HCT116 (cell line): ENCODE results near the gene CDHR1.

Experiments used
- ELF1 ChIP-seq: IDR thresholded peaks from 2 replicates; pipeline ENCODE4 v1.6.1; 2012; ENCODE audit warnings: low read depth, borderline replicate concordance
- EZH2 ChIP-seq: fragments of 200-600 bp; sonication (generic); IDR thresholded peaks from 2 replicates; pipeline ENCODE4 v1.6.1; 2017; ENCODE audit warnings: antibody characterized with exemption, mixed run types
- FOSL1 ChIP-seq: IDR thresholded peaks from 2 replicates; pipeline ENCODE4 v1.6.1; 2012; ENCODE audit warnings: low read depth
- JUND ChIP-seq: IDR thresholded peaks from 2 replicates; pipeline ENCODE4 v1.6.1; 2012
- POLR2A ChIP-seq: IDR thresholded peaks from 2 replicates; pipeline ENCODE4 v1.7.0; 2011; ENCODE audit warnings: borderline replicate concordance; ENCODE audit not compliant: insufficient read depth, insufficient read length; ENCODE audit errors: extremely low read depth
- POLR2AphosphoS5 ChIP-seq: IDR thresholded peaks from 2 replicates; pipeline ENCODE4 v1.6.1; 2011; ENCODE audit warnings: mild to moderate bottlenecking, low read depth, low read length, moderate library complexity
- SIN3A ChIP-seq: IDR thresholded peaks from 2 replicates; pipeline ENCODE4 v1.6.1; 2012; ENCODE audit warnings: low read depth
- SP1 ChIP-seq: IDR thresholded peaks from 2 replicates; pipeline ENCODE4 v1.6.1; 2012; ENCODE audit warnings: low read depth
- SRF ChIP-seq: IDR thresholded peaks from 2 replicates; pipeline ENCODE4 v1.6.1; 2012; ENCODE audit warnings: low read depth
- TCF7L2 ChIP-seq: IDR thresholded peaks from 2 replicates; pipeline ENCODE4 v1.7.0; 2011; ENCODE audit warnings: borderline replicate concordance, inconsistent platforms; ENCODE audit not compliant: insufficient read depth, insufficient read length; ENCODE audit errors: extremely low read depth
- ZFX ChIP-seq: fragments of 450-650 bp; IDR thresholded peaks from 2 replicates; pipeline ENCODE4 v1.6.1; 2017
- ZNF274 ChIP-seq: fragments of 200-500 bp; sonication (Bioruptor generic); IDR thresholded peaks from 2 replicates; pipeline ENCODE4 v1.6.1; 2014; ENCODE audit warnings: mild to moderate bottlenecking, low read depth, low read length, inconsistent platforms
- TF ChIP-seq, protein P1 (sequence below), 3 experiments: fragments of 200-600 bp in 1 of 3; sonication (generic) in 1 of 3; IDR thresholded peaks in 2 of 3; conservative IDR thresholded peaks in 1 of 3; 2 replicates each; pipeline ENCODE4 v1.5.1; 2012 to 2017; ENCODE audit warnings: low read depth in 2 of 3, low read length in 2 of 3, antibody characterized with exemption in 1 of 3, borderline replicate concordance in 1 of 3, control low read depth in 1 of 3, mild to moderate bottlenecking in 1 of 3, mixed read lengths in 1 of 3, mixed run types in 1 of 3, moderate library complexity in 1 of 3; ENCODE audit not compliant: insufficient read depth in 1 of 3

DNA sequence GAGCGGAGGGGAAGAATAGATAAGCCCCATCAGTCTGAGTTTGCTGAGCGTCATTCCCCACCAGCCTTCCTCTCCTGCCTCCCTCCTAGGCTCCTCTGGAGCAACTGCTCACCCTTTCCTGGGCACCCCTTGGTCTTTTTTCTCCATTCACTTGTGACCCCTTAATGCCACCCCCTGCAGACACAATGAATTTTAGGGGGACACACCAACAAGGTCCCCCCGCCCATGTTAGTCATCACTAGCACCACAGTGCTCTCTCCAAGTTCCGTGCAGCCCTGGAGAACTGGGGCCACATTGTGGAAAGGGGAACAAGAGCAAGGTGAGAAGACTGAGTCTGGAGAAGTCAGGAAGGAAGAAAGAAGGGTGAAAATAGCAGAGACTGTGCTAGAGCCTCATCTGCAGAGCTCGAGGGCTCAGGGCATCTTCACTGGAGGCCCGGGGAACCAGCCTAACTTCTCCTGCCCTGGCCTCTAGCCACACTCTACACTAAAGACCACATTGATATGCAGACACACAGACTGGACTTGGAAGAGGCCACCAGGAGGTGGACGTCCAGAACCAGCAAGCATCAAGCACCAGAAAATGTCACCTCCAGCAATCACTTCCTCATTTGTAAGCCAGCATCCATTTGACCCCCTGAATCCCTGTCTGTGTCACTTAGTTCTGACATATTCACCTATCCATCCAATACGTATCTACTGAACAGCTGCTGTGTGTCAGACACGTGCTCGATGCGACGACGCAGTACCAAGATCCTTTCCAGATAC, 68.0 kb downstream of the CDHR1 start:
- TF ChIP-seq POLR2A (no peak), EZH2 (no peak), ELF1 (no peak), SP1 (no peak), POLR2AphosphoS5 (no peak), SIN3A (no peak), JUND (no peak), ZNF274 (no peak), FOSL1 (no peak), TCF7L2 (no peak), ZFX (no peak), SRF (no peak)
- TF ChIP-seq, protein P1, sequence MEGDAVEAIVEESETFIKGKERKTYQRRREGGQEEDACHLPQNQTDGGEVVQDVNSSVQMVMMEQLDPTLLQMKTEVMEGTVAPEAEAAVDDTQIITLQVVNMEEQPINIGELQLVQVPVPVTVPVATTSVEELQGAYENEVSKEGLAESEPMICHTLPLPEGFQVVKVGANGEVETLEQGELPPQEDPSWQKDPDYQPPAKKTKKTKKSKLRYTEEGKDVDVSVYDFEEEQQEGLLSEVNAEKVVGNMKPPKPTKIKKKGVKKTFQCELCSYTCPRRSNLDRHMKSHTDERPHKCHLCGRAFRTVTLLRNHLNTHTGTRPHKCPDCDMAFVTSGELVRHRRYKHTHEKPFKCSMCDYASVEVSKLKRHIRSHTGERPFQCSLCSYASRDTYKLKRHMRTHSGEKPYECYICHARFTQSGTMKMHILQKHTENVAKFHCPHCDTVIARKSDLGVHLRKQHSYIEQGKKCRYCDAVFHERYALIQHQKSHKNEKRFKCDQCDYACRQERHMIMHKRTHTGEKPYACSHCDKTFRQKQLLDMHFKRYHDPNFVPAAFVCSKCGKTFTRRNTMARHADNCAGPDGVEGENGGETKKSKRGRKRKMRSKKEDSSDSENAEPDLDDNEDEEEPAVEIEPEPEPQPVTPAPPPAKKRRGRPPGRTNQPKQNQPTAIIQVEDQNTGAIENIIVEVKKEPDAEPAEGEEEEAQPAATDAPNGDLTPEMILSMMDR (IDR thresholded peaks at IDR 0.05 in 2 of 3, conservative IDR thresholded peaks at IDR 0.05 in 1 of 3; ENCODE audit: borderline replicate concordance in 1 of 3, insufficient read depth in 1 of 3, low read depth in 2 of 3, low read length in 2 of 3): no peak
